DND-41 (cell line): ENCODE data around the gene OR2V2.

Source experiments
- ATAC-seq: fragments of 200-7000 bp; cut with Tn5 transposase; 3 replicates; pipeline ENCODE4 v1.9.1; 2021; ENCODE audit warnings: low read depth; ENCODE audit not compliant: insufficient read depth
- DNase-seq: peaks from one replicate; pipeline ENCODE4 v3.0.0-alpha.2; 2020
- H2AFZ ChIP-seq: 2 replicates; pipeline ENCODE4 v1.6.0; 2012; ENCODE audit warnings: low read depth, low read length
- H3K27ac ChIP-seq: 2 replicates; pipeline ENCODE4 v1.5.1; 2012; ENCODE audit warnings: low read length, inconsistent platforms
- H3K27me3 ChIP-seq: fragments of 200-600 bp; sonication (generic); 2 replicates; pipeline ENCODE4 v1.6.0; 2012; ENCODE audit warnings: low read length, mild to moderate bottlenecking, inconsistent platforms; ENCODE audit not compliant: insufficient read depth, poor library complexity
- H3K36me3 ChIP-seq: 2 replicates; pipeline ENCODE4 v1.5.1; 2012; ENCODE audit warnings: low read length, inconsistent platforms; ENCODE audit not compliant: insufficient read depth
- H3K4me1 ChIP-seq: 2 replicates; pipeline ENCODE4 v1.5.1; 2012; ENCODE audit warnings: mild to moderate bottlenecking, low read length; ENCODE audit not compliant: insufficient read depth
- H3K4me2 ChIP-seq: 2 replicates; pipeline ENCODE4 v1.6.0; 2012; ENCODE audit warnings: mild to moderate bottlenecking, moderate library complexity, low read length, inconsistent platforms; ENCODE audit not compliant: insufficient read depth
- H3K4me3 ChIP-seq, 2 experiments: fragments of 200-600 bp in 1 of 2; shearing (Covaris generic) in 1 of 2; 2 replicates each; pipeline ENCODE4 v1.5.1; 2012 to 2016; ENCODE audit warnings: inconsistent platforms in 2 of 2, low read length in 2 of 2, mild to moderate bottlenecking in 2 of 2, low read depth in 1 of 2, moderate library complexity in 1 of 2
- H3K79me2 ChIP-seq: 2 replicates; pipeline ENCODE4 v1.6.0; 2012; ENCODE audit warnings: low read length, inconsistent platforms; ENCODE audit not compliant: insufficient read depth
- H3K9ac ChIP-seq: 2 replicates; pipeline ENCODE4 v1.6.0; 2012; ENCODE audit warnings: low read depth, mild to moderate bottlenecking, inconsistent platforms, low read length, moderate library complexity
- H3K9me3 ChIP-seq: 2 replicates; pipeline ENCODE4 v1.5.1; 2012; ENCODE audit warnings: low read length, moderate library complexity, mild to moderate bottlenecking, inconsistent platforms; ENCODE audit not compliant: insufficient read depth, severe bottlenecking
- H4K20me1 ChIP-seq: 2 replicates; pipeline ENCODE4 v1.6.0; 2012; ENCODE audit warnings: low read length; ENCODE audit not compliant: insufficient read depth
- EZH2 ChIP-seq: IDR thresholded peaks from 3 replicates; pipeline ENCODE4 v1.6.1; 2012; ENCODE audit warnings: borderline replicate concordance, low read depth, mild to moderate bottlenecking, moderate library complexity, low read length, inconsistent platforms; ENCODE audit not compliant: severe bottlenecking
- TF ChIP-seq, protein P1 (sequence below): IDR thresholded peaks from 2 replicates; pipeline ENCODE4 v1.5.1; 2012; ENCODE audit warnings: borderline replicate concordance, low read length, moderate library complexity, mild to moderate bottlenecking; ENCODE audit not compliant: poor library complexity, severe bottlenecking; ENCODE audit errors: extremely low read depth

OR2V2 gene

DNA sequence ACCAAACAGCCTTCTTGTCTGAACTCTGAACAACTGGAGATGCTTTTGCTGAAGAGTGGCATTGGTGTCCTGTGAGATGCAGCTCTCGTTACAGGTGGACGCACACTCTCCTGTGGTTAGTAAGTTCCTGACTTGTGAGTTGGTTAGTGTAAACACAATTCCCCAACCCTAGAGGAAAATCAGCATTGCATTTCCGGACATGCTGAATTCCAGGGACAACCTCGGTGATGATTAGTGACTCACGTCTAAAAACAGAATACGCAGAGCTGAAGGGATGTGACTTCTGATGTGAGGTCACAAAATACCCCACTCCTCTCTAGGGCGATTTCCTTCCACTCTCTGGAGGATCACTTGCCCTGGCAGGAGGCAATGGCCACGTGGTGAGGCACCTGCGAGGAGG lies 5.0 kb downstream of the OR2V2 start:
- no peaks in the 10 kb centered on the region for H3K9me3 ChIP-seq
- peaks cover 13% of the 10 kb centered on the region; the same call in 1 of the 2 replicates for H3K4me1 ChIP-seq
- H3K4me2 ChIP-seq: no peak overlapping the region
- no peak overlapping the region for H2AFZ ChIP-seq
- H3K27ac ChIP-seq: no peak overlapping the region
- no peaks in the 10 kb centered on the region for H3K79me2 ChIP-seq
- no peak for DNase-seq
- H3K36me3 ChIP-seq: no peaks in the 10 kb centered on the region
- no peak for ATAC-seq
- no peak overlapping the region for H3K4me3 ChIP-seq
- no peak overlapping the region for H3K9ac ChIP-seq
- no peak for TF ChIP-seq EZH2
- TF ChIP-seq, protein P1, sequence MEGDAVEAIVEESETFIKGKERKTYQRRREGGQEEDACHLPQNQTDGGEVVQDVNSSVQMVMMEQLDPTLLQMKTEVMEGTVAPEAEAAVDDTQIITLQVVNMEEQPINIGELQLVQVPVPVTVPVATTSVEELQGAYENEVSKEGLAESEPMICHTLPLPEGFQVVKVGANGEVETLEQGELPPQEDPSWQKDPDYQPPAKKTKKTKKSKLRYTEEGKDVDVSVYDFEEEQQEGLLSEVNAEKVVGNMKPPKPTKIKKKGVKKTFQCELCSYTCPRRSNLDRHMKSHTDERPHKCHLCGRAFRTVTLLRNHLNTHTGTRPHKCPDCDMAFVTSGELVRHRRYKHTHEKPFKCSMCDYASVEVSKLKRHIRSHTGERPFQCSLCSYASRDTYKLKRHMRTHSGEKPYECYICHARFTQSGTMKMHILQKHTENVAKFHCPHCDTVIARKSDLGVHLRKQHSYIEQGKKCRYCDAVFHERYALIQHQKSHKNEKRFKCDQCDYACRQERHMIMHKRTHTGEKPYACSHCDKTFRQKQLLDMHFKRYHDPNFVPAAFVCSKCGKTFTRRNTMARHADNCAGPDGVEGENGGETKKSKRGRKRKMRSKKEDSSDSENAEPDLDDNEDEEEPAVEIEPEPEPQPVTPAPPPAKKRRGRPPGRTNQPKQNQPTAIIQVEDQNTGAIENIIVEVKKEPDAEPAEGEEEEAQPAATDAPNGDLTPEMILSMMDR: no peak
- H4K20me1 ChIP-seq: no peaks in the 10 kb centered on the region
- no peaks in the 10 kb centered on the region for H3K27me3 ChIP-seq

DNA sequence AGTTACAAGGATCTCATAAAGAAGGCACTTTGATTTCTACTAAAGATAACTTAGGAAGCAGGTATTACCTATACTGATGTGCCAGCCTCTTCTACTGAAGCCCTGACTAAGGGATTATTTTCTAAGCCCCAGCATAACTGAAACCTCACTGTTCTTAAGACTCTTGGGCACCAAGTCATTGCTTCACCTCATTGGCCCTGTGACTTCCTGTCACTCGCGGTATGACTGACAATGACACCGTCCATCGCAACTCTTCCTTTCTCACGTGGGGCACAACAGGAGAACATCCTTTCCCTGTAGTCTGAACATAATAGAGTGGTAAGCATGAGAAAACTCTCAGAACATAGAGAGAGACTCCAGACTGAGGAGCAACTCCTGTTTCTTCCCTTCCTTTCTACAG lies 6.4 kb downstream of the OR2V2 start:
- H3K9me3 ChIP-seq: no peaks in the 10 kb centered on the region
- no peak overlapping the region for H3K4me3 ChIP-seq
- no peak overlapping the region for H3K4me2 ChIP-seq
- H2AFZ ChIP-seq: no peak overlapping the region
- H3K79me2 ChIP-seq: no peaks in the 10 kb centered on the region
- no peak overlapping the region for H3K9ac ChIP-seq
- no peak overlapping the region for H3K27ac ChIP-seq
- no peaks in the 10 kb centered on the region for H3K36me3 ChIP-seq
- ATAC-seq (no peak), DNase-seq (no peak)
- TF ChIP-seq EZH2: no peak
- TF ChIP-seq, protein P1: no peak
- no peaks in the 10 kb centered on the region for H3K27me3 ChIP-seq
- H3K4me1 ChIP-seq: peaks cover 13% of the 10 kb centered on the region; the same call in 1 of the 2 replicates
- no peaks in the 10 kb centered on the region for H4K20me1 ChIP-seq

DNA sequence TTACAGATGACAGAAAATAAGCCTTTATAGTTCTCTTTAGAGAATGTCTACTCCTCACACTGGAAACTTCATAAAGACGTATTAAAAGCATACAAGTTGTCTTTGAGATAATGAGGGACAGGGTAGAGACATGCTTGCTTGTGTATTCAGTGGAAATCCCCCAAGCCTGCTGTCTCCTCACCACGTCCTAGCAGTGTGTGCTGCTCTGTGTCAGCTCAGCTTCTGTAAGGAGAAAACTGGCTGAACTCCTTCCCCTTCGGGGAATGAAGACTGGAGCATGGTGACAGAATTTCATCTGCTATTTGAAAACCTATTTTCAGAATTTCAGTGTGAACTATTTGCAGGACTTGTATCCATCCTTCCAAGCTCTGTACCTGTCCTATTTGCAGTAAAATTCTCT lies 9.4 kb downstream of the OR2V2 start:
- Histone ChIP-seq H3K36me3 (no peaks in the 10 kb centered on the region), H3K9ac (no peak overlapping the region), H2AFZ (no peak overlapping the region), H3K79me2 (no peaks in the 10 kb centered on the region), H3K27me3 (no peaks in the 10 kb centered on the region), H3K27ac (no peak overlapping the region), H3K4me2 (no peak overlapping the region), H3K9me3 (no peaks in the 10 kb centered on the region), H3K4me1 (peaks cover 17% of the 10 kb centered on the region), H4K20me1 (no peaks in the 10 kb centered on the region), H3K4me3 (no peak overlapping the region)
- ATAC-seq: no peak
- no peak for DNase-seq
- TF ChIP-seq EZH2: no peak
- TF ChIP-seq, protein P1: no peak

DNA sequence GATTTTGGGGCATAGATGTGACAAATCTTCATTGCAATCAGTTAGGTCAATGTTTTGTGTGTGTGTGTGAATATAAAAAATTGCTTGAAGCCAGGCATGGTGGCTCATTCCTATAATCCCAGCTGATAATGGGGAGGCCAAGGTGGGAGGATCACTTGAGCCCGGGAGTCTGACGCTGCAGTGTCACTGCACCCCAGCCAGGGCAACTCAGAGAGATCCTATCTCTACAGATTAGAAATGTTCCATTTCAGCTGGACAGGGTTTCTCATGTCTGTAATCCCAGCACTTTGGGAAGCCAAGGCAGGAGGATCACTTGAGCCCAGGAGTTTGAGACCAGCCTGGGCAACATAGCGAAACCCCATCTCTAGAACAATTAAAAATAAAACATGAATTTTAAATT lies 11.5 kb downstream of the OR2V2 start:
- no peak for DNase-seq
- no peak overlapping the region for H3K27ac ChIP-seq
- no peaks in the 10 kb centered on the region for H3K79me2 ChIP-seq
- no peaks in the 10 kb centered on the region for H3K27me3 ChIP-seq
- no peak overlapping the region for H2AFZ ChIP-seq
- H3K9me3 ChIP-seq: no peaks in the 10 kb centered on the region
- no peaks in the 10 kb centered on the region for H4K20me1 ChIP-seq
- no peak for ATAC-seq
- H3K36me3 ChIP-seq: no peaks in the 10 kb centered on the region
- H3K9ac ChIP-seq: no peak overlapping the region
- peaks cover 25% of the 10 kb centered on the region for H3K4me1 ChIP-seq
- no peak overlapping the region for H3K4me2 ChIP-seq
- no peak for TF ChIP-seq EZH2
- TF ChIP-seq, protein P1: no peak
- no peak overlapping the region for H3K4me3 ChIP-seq
